Ovary (tissue), 9 donors: Measurements from ENCODE around the gene SLC25A42. TPM values are rescaled to one million over a fixed set of nuclear protein-coding genes. Genes with fewer than 3 reads are reported as not detected.

ENCODE experiments used
- DNase-seq, 5 donors: peaks; one replicate each; pipeline ENCODE4 v3.0.0-alpha.2; 2019 to 2020
- H3K27ac ChIP-seq, 2 donors: fragments of 200-600 bp; one replicate each; pipeline versions ENCODE4 v1.5.1 to v1.8.0; 2019 to 2022
- H3K27me3 ChIP-seq: fragments of 200-600 bp; one replicate; pipeline ENCODE4 v1.8.0; 2022
- H3K36me3 ChIP-seq: fragments of 200-600 bp; sonication (generic); one replicate; pipeline ENCODE4 v1.5.1; 2019
- H3K4me1 ChIP-seq: one replicate; pipeline ENCODE4 v1.8.1; 2013; ENCODE audit warnings: mild to moderate bottlenecking, moderate library complexity; ENCODE audit not compliant: insufficient read depth
- H3K4me3 ChIP-seq: fragments of 200-600 bp; sonication (generic); one replicate; pipeline ENCODE4 v1.5.1; 2017
- H3K9me3 ChIP-seq, 2 donors: fragments of 200-600 bp in 1 of 2; sonication (generic) in 1 of 2; one replicate each; pipeline versions ENCODE4 v1.5.1 to v1.8.1; 2013 to 2019; ENCODE audit warnings: mild to moderate bottlenecking in 1 of 2, moderate library complexity in 1 of 2
- EP300 ChIP-seq: sonication (generic); formaldehyde crosslinking; IDR thresholded peaks from one replicate; pipeline ENCODE4 v1.6.1; 2017; ENCODE audit warnings: antibody characterized with exemption
- POLR2A ChIP-seq: fragments of 450-650 bp; IDR thresholded peaks from one replicate; pipeline ENCODE4 v1.6.1; 2017; ENCODE audit warnings: antibody characterized with exemption, mild to moderate bottlenecking, moderate library complexity
- whole genome bisulfite sequencing, 3 donors: extraction: QIAGEN DNeasy Blood & Tissue Kit in 1 of 3; methylation state at CpG; one replicate each; pipeline versions ENCODE4 v1.1.5 to v1.1.7; 2013 to 2017; 5-methylcytosine and 5-hydroxymethylcytosine counted together
- intact Hi-C, 4 donors: fragments of 100-400 bp; cut with DNase I; formaldehyde crosslinking; loops; one replicate each; pipeline versions ENCODE4 v1.11.0 to v1.15.1; 2022 to 2023
- polyA plus RNA-seq, 2 donors: library from polyadenylated mRNA; stranded (reverse); fragments of 200-250 nt in 1 of 2; fragments of 350-450 nt in 1 of 2; fragmentation: Illumina TruSeq in 1 of 2; extraction: RNeasy Lipid Tissue Mini Kit (QIAGEN cat#74804) in 1 of 2; gene quantifications; one replicate each; pipeline ENCODE4 v1.2.3, GENCODE V29; 2013 to 2014
- total RNA-seq, 7 donors: library from RNA; depleted of rRNA in 2 of 7; stranded (reverse); fragments of >200 nt in 2 of 7; fragmentation: NEBNext Ultra II Directional in 3 of 7; extraction: Animal tissue kit (Norgen Biotek cat#: 25700) in 3 of 7; gene quantifications; one replicate each; pipeline versions ENCODE4 v1.1.0 to v1.2.4, GENCODE V29; 2016 to 2023
- TF ChIP-seq, protein P1 (sequence below), 3 donors: fragments of 450-650 bp in 2 of 3; fragments of 200-600 bp in 1 of 3; IDR thresholded peaks; one replicate each; pipeline versions ENCODE4 v1.5.1 to v1.8.0; 2016 to 2022; ENCODE audit warnings: antibody characterized with exemption in 3 of 3, mild to moderate bottlenecking in 1 of 3
- donor health status: DM: no; HTN: no; CAD: no; lungs with moderate emphysema.
- donor health status: DM: no; HTN: no; CAD: no.
- donor health status: Bipolar disorder and iron deficiency.
- donor health status: DM: yes; HTN: yes; CAD: no.
- donor health status: DM: no; HTN: no; CAD: no.
- donor health status: DM: yes; HTN: yes; CAD: no.

SLC25A42 gene
- total and polyA plus RNA-seq, 9 donors: 6.5 to 34.3 (median 21.1) TPM

DNA sequence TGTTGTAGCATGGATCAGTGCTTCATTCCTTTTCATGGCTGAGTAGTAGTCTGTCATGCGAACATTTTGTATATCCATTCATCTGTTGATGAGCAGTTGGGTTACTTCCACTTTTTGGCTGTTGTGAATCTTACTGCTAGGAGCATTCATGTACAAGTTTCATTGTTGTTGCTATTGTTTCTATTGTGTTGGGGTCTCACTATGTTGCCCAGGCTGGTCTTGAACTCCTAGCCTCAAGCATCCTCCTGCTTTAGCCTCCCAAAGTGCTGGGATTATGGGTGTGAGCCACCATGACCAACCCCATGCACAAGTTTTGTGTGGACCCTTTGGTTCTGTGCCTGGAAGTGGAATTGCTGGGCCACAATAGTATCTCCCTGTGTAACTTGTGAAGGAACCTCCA lies 15.8 kb downstream of the SLC25A42 start:
- Histone ChIP-seq H3K27me3 (no peaks in the 10 kb centered on the region), H3K4me1 (no peaks in the 10 kb centered on the region), H3K27ac (no peak overlapping the region), H3K4me3 (no peak overlapping the region), H3K36me3 (no peaks in the 10 kb centered on the region), H3K9me3 (no peaks in the 10 kb centered on the region)
- TF ChIP-seq, protein P1, sequence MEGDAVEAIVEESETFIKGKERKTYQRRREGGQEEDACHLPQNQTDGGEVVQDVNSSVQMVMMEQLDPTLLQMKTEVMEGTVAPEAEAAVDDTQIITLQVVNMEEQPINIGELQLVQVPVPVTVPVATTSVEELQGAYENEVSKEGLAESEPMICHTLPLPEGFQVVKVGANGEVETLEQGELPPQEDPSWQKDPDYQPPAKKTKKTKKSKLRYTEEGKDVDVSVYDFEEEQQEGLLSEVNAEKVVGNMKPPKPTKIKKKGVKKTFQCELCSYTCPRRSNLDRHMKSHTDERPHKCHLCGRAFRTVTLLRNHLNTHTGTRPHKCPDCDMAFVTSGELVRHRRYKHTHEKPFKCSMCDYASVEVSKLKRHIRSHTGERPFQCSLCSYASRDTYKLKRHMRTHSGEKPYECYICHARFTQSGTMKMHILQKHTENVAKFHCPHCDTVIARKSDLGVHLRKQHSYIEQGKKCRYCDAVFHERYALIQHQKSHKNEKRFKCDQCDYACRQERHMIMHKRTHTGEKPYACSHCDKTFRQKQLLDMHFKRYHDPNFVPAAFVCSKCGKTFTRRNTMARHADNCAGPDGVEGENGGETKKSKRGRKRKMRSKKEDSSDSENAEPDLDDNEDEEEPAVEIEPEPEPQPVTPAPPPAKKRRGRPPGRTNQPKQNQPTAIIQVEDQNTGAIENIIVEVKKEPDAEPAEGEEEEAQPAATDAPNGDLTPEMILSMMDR (IDR thresholded peaks at IDR 0.05): no peak
- TF ChIP-seq EP300: no peak
- no peak for TF ChIP-seq POLR2A
- no peak for DNase-seq
- intact Hi-C loops: no loop called here
- 92 to 97% (median 97%) methylated on average over 1 of the region's 1 CpG for WGBS, 3 donors

DNA sequence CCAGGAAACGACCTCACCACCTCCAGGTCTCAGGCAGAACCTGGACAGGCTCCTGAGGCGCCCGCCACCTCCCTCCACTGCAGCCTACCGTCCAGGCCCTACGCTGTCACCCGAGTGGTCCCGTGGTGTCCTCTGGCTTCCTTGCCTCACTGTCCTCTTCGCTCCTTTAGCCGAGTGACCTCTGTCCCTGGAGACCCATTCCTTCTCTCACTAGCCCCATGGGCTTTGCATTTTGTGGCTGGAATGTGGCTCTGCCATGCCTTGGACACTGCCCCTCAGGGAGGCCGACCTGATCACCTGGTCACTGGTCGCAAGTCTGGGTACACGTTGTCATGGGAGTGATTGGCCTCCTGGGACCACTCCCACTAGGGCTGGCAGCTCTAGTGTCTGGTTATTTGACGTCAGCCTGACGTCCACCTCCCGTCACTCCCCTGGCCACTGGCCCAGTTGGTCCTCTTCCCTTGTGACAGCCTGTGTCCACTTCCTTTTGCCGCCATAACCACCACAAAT lies 17.9 kb downstream of the SLC25A42 start:
- intact Hi-C loops: no loop called here
- Histone ChIP-seq H3K27me3 (no peaks in the 10 kb centered on the region), H3K4me3 (no peak overlapping the region), H3K4me1 (no peaks in the 10 kb centered on the region), H3K36me3 (no peaks in the 10 kb centered on the region), H3K9me3 (no peaks in the 10 kb centered on the region), H3K27ac (no peak overlapping the region)
- DNase-seq: peak in 1 of 5 donors; percentile 42
- no peak for TF ChIP-seq POLR2A
- TF ChIP-seq, protein P1 (IDR thresholded peaks at IDR 0.05): no peak
- 78 to 81% (median 79%) methylated on average over 16 of the region's 16 CpGs for WGBS, 3 donors

DNA sequence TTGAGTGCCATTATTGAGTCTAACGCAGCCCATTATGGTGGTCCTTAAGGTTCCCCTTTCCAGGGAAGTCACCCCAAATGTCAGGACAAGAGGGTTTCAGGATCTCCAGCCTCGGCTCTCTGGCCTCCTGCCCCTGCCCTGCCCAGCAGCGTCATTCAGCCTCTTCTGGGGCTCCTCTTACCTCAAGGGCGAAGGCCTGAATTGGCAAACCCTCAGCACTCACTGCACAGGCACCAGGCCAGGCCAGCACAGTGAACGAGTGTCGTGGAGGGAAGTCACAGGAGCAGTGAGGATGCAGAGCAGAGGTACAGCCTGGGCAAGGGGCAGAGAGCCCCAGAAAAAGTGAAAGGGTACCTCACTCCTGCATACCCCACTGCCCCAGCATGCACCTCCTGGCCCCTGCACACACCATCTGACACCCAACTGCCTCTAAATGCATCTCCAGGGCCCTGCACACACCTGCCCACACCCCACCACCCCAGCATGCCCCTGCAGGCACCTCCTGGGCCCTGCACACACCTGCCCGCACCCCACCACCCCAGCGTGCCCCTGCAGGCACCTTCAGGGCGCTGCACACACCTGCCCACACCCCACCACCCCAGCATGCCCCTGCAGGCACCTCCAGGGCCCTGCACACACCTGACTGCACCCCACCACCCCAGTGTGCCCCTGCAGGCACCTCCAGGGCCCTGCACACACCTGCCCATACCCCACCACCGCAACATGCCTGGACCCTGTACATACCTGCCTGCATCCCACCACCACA lies 19.8 kb downstream of the SLC25A42 start:
- intact Hi-C loops: no loop called here
- Histone ChIP-seq H3K27ac (no peak overlapping the region), H3K9me3 (no peaks in the 10 kb centered on the region), H3K36me3 (no peaks in the 10 kb centered on the region), H3K4me1 (no peaks in the 10 kb centered on the region), H3K4me3 (no peak overlapping the region), H3K27me3 (no peaks in the 10 kb centered on the region)
- DNase-seq: no peak
- WGBS, 3 donors: 79 to 88% (median 85%) methylated on average over 10 of the region's 10 CpGs
- TF ChIP-seq, protein P1 (IDR thresholded peaks at IDR 0.05): no peak
- TF ChIP-seq POLR2A: no peak
- no peak for TF ChIP-seq EP300

DNA sequence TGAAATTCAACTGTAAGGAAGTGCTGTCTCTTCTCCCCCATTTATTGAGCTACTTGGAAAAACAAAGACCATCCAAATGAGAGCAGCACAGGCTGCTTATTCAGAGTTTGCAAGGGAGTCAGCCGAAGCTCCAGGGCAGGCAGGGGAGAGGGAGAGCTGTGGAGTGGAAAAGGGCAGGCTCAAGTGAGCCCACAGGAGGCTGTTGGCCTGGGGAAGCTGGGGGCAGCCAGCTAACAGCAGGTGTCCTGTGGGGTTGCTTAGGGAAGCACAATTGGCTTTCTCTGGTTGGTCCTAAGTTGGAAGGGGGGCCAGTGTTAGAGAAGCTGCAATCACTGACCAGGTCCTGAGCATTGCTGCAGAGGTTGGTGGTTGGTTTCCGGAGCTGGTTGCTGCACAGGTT lies 23.9 kb downstream of the SLC25A42 start:
- H3K27me3 ChIP-seq: no peaks in the 10 kb centered on the region
- no peak for DNase-seq
- WGBS, 3 donors: 70 to 85% (median 79%) methylated on average over 2 of the region's 2 CpGs
- TF ChIP-seq, protein P1 (IDR thresholded peaks at IDR 0.05): no peak
- TF ChIP-seq EP300 (no peak), POLR2A (no peak)
- no peaks in the 10 kb centered on the region for H3K9me3 ChIP-seq
- no peak overlapping the region for H3K4me3 ChIP-seq
- intact Hi-C loops: no loop called here
- no peaks in the 10 kb centered on the region for H3K4me1 ChIP-seq
- H3K36me3 ChIP-seq: no peaks in the 10 kb centered on the region
- H3K27ac ChIP-seq: no peak overlapping the region
